Ovary (tissue), 9 donors: ENCODE data around the gene PINLYP. TPM values are rescaled to one million over a fixed set of nuclear protein-coding genes. Genes with fewer than 3 reads are reported as not detected.
"Not testable (repeated sequence)": the region's sequence is repeated elsewhere in the genome, so short reads cannot be mapped to it uniquely, and the experiment has no call there.

Source experiments
- DNase-seq, 5 donors: peaks; one replicate each; pipeline ENCODE4 v3.0.0-alpha.2; 2019 to 2020
- H3K27ac ChIP-seq, 2 donors: fragments of 200-600 bp; one replicate each; pipeline versions ENCODE4 v1.5.1 to v1.8.0; 2019 to 2022
- H3K27me3 ChIP-seq: fragments of 200-600 bp; one replicate; pipeline ENCODE4 v1.8.0; 2022
- H3K36me3 ChIP-seq: fragments of 200-600 bp; sonication (generic); one replicate; pipeline ENCODE4 v1.5.1; 2019
- H3K4me1 ChIP-seq: one replicate; pipeline ENCODE4 v1.8.1; 2013; ENCODE audit warnings: mild to moderate bottlenecking, moderate library complexity; ENCODE audit not compliant: insufficient read depth
- H3K4me3 ChIP-seq: fragments of 200-600 bp; sonication (generic); one replicate; pipeline ENCODE4 v1.5.1; 2017
- H3K9me3 ChIP-seq, 2 donors: fragments of 200-600 bp in 1 of 2; sonication (generic) in 1 of 2; one replicate each; pipeline versions ENCODE4 v1.5.1 to v1.8.1; 2013 to 2019; ENCODE audit warnings: mild to moderate bottlenecking in 1 of 2, moderate library complexity in 1 of 2
- CTCF ChIP-seq, 3 donors: fragments of 450-650 bp in 2 of 3; fragments of 200-600 bp in 1 of 3; IDR thresholded peaks; one replicate each; pipeline versions ENCODE4 v1.5.1 to v1.8.0; 2016 to 2022; ENCODE audit warnings: antibody characterized with exemption in 3 of 3, mild to moderate bottlenecking in 1 of 3
- EP300 ChIP-seq: sonication (generic); formaldehyde crosslinking; IDR thresholded peaks from one replicate; pipeline ENCODE4 v1.6.1; 2017; ENCODE audit warnings: antibody characterized with exemption
- POLR2A ChIP-seq: fragments of 450-650 bp; IDR thresholded peaks from one replicate; pipeline ENCODE4 v1.6.1; 2017; ENCODE audit warnings: antibody characterized with exemption, mild to moderate bottlenecking, moderate library complexity
- WGBS, 3 donors: extraction: QIAGEN DNeasy Blood & Tissue Kit in 1 of 3; methylation state at CpG; one replicate each; pipeline versions ENCODE4 v1.1.5 to v1.1.7; 2013 to 2017; 5-methylcytosine and 5-hydroxymethylcytosine counted together
- intact Hi-C, 4 donors: fragments of 100-400 bp; cut with DNase I; formaldehyde crosslinking; loops; one replicate each; pipeline versions ENCODE4 v1.11.0 to v1.15.1; 2022 to 2023
- polyA plus RNA-seq, 2 donors: library from polyadenylated mRNA; stranded (reverse); fragments of 200-250 nt in 1 of 2; fragments of 350-450 nt in 1 of 2; fragmentation: Illumina TruSeq in 1 of 2; extraction: RNeasy Lipid Tissue Mini Kit (QIAGEN cat#74804) in 1 of 2; gene quantifications; one replicate each; pipeline ENCODE4 v1.2.3, GENCODE V29; 2013 to 2014
- total RNA-seq, 7 donors: library from RNA; depleted of rRNA in 2 of 7; stranded (reverse); fragments of >200 nt in 2 of 7; fragmentation: NEBNext Ultra II Directional in 3 of 7; extraction: Animal tissue kit (Norgen Biotek cat#: 25700) in 3 of 7; gene quantifications; one replicate each; pipeline versions ENCODE4 v1.1.0 to v1.2.4, GENCODE V29; 2016 to 2023
- donor health status: DM: no; HTN: no; CAD: no; lungs with moderate emphysema.
- donor health status: DM: no; HTN: no; CAD: no.
- donor health status: Bipolar disorder and iron deficiency.
- donor health status: DM: yes; HTN: yes; CAD: no.
- donor health status: DM: no; HTN: no; CAD: no.
- donor health status: DM: yes; HTN: yes; CAD: no.

The PINLYP gene
- total and polyA plus RNA-seq, 9 donors, result 10.6 to 29.9 (median 18.0) TPM

GRCh38 chr19:43584484-43584883 is 8.9 kb downstream of the PINLYP start:
- intact Hi-C loops, result no loop called here
- H3K36me3 ChIP-seq, result no peaks in the 10 kb centered on the region
- H3K27ac ChIP-seq, result no peak overlapping the region
- peaks cover 7% of the 10 kb centered on the region for H3K4me1 ChIP-seq
- no peaks in the 10 kb centered on the region for H3K9me3 ChIP-seq
- no peak for DNase-seq
- 89 to 97% (median 95%) methylated on average over 1 of the region's 1 CpG for WGBS, 3 donors
- no peak for TF ChIP-seq CTCF (IDR thresholded peaks at IDR 0.05)
- TF ChIP-seq POLR2A, result no peak
- no peak for TF ChIP-seq EP300
- no peak overlapping the region for H3K4me3 ChIP-seq
- H3K27me3 ChIP-seq, result no peaks in the 10 kb centered on the region

DNA sequence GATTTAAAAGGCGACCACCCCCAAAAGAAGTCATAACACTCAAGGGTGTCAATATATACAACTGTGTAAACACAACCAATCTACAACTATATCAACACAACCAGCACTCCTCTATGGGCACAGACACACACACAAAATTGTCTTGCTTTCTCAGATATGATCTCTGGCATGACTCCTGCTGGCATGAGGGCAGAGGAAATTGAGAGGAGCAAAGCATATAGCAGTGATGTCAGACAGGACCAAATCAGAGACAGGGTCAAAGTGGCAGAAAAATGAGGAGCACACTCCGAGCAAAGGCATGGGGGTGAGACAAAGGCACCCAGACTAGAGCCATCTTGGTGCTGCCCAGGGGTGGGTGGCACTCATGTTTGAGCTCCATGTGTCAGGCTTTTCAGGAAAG is 10.7 kb downstream of the PINLYP start:
- no peaks in the 10 kb centered on the region for H3K36me3 ChIP-seq
- intact Hi-C loops, result no loop called here
- DNase-seq, result no peak
- peaks cover 2% of the 10 kb centered on the region for H3K4me1 ChIP-seq
- TF ChIP-seq EP300, result no peak
- TF ChIP-seq CTCF (IDR thresholded peaks at IDR 0.05), result no peak
- no peak for TF ChIP-seq POLR2A
- no peaks in the 10 kb centered on the region for H3K27me3 ChIP-seq
- 61 to 79% (median 65%) methylated on average over 2 of the region's 2 CpGs for WGBS, 3 donors
- H3K27ac ChIP-seq, result no peak overlapping the region
- H3K4me3 ChIP-seq, result no peak overlapping the region
- H3K9me3 ChIP-seq, result no peaks in the 10 kb centered on the region

DNA sequence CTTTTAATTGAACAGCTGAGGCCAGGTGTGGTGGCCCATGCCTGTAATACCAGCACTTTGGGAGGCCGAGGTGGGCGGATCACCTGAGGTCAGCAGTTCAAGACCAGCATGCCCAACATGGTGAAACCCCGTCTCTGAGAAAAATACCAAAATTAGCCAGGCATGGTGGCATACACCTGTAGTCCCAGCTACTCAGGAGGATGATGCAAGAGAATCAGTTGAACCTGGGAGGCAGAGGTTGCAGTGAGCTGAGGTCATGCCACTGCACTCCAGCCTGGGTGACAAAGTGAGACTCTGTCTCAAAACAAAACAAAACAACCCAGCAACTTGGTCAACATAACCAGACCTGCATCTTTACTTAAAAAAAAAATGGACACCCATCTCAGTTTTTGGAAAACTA is 11.4 kb downstream of the PINLYP start:
- 80 to 89% (median 81%) methylated on average over 3 of the region's 3 CpGs for WGBS, 3 donors
- H3K27me3 ChIP-seq, H3K36me3 ChIP-seq: not testable (repeated sequence)

DNA sequence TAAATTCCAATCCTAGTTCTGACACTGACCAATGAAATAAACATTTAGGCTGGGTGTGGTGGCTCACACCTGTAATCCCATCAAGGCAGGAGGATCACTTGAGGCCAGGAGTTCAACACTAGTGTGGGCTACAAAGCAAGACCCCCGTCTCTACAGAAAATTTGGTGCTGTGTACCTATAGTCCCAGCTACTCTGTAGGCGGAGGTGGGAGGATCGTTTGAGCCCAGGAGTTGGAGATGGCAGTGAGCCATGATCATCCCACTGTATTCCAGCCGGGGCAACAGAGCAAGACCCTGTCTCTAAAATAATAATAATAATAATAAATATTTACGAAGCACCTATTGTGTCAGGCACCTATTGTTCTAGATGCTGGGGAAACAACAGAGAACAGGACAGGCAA is 13.7 kb downstream of the PINLYP start:
- DNase-seq, result no peak
- 64 to 76% (median 69%) methylated on average over 5 of the region's 5 CpGs for WGBS, 3 donors
- intact Hi-C loops, result no loop called here
- no peaks in the 10 kb centered on the region for H3K4me1 ChIP-seq
- H3K27me3 ChIP-seq, result no peaks in the 10 kb centered on the region
- H3K27ac ChIP-seq, result no peak overlapping the region
- no peaks in the 10 kb centered on the region for H3K9me3 ChIP-seq
- no peaks in the 10 kb centered on the region for H3K36me3 ChIP-seq
- TF ChIP-seq EP300 (no peak), CTCF (IDR thresholded peaks at IDR 0.05) (no peak), POLR2A (no peak)
- no peak overlapping the region for H3K4me3 ChIP-seq

More for the DNA sequence above, 11.4 kb downstream of the PINLYP start:
- H3K4me1 ChIP-seq, DNase-seq, H3K9me3 ChIP-seq, H3K27ac ChIP-seq, H3K4me3 ChIP-seq, intact Hi-C loops: not testable (repeated sequence)

- TF ChIP-seq EP300 (no peak), POLR2A (no peak), CTCF (IDR thresholded peaks at IDR 0.05) (no peak)
- intact Hi-C loops, result no loop called here
- DNase-seq, result no peak
- 77 to 82% (median 81%) methylated on average over 6 of the region's 6 CpGs for WGBS, 3 donors
- no peak overlapping the region for H3K4me3 ChIP-seq
- H3K27me3 ChIP-seq, result no peaks in the 10 kb centered on the region
- no peaks in the 10 kb centered on the region for H3K36me3 ChIP-seq
- peaks cover 1% of the 10 kb centered on the region for H3K4me1 ChIP-seq
- H3K27ac ChIP-seq, result no peak overlapping the region
- no peaks in the 10 kb centered on the region for H3K9me3 ChIP-seq
Observed at GRCh38 chr19:43589678-43590077, 14.1 kb downstream of the PINLYP start.
